Aorta (tissue), 5 donors: ENCODE data around the gene EXPH5. TPM values are rescaled to one million over a fixed set of nuclear protein-coding genes. Genes with fewer than 3 reads are reported as not detected.

Experiments used
- ATAC-seq: fragments of 200-7000 bp; cut with Tn5 transposase; one replicate; pipeline ENCODE4 v1.9.1; 2022; ENCODE audit warnings: moderate library complexity; ENCODE audit not compliant: low FRiP score
- DNase-seq, 2 donors: peaks; one replicate each; pipeline ENCODE4 v3.0.0-alpha.2; 2020
- H3K27ac ChIP-seq, 2 donors: one replicate each; pipeline ENCODE4 v1.5.1; 2013; ENCODE audit warnings: low read length in 2 of 2, mild to moderate bottlenecking in 2 of 2, moderate library complexity in 2 of 2, control low read depth in 1 of 2, inconsistent platforms in 1 of 2, low read depth in 1 of 2
- H3K27me3 ChIP-seq, 2 donors: one replicate each; pipeline ENCODE4 v1.6.1; 2013; ENCODE audit warnings: control low read depth in 1 of 2, low read length in 1 of 2, mild to moderate bottlenecking in 1 of 2, moderate library complexity in 1 of 2; ENCODE audit not compliant: insufficient read depth in 2 of 2, control insufficient read depth in 1 of 2
- H3K36me3 ChIP-seq, 2 donors: one replicate each; pipeline ENCODE4 v1.6.1; 2013; ENCODE audit warnings: control low read depth in 1 of 2, low read length in 1 of 2, mild to moderate bottlenecking in 1 of 2; ENCODE audit not compliant: insufficient read depth in 2 of 2, control insufficient read depth in 1 of 2
- H3K4me1 ChIP-seq, 2 donors: one replicate each; pipeline ENCODE4 v1.6.1; 2013; ENCODE audit warnings: low read length in 2 of 2, control low read depth in 1 of 2, mild to moderate bottlenecking in 1 of 2, moderate library complexity in 1 of 2; ENCODE audit not compliant: insufficient read depth in 2 of 2, control insufficient read depth in 1 of 2
- H3K4me3 ChIP-seq, 2 donors: one replicate each; pipeline ENCODE4 v1.5.1; 2013; ENCODE audit warnings: low read length in 2 of 2, control low read depth in 1 of 2, mild to moderate bottlenecking in 1 of 2
- H3K9me3 ChIP-seq: one replicate; pipeline ENCODE4 v1.6.1; 2013; ENCODE audit warnings: mild to moderate bottlenecking, low read length; ENCODE audit not compliant: control insufficient read depth
- WGBS, 2 donors: extraction: QIAGEN DNeasy Blood & Tissue Kit; methylation state at CpG; one replicate each; pipeline ENCODE4 v1.1.7; 2013; 5-methylcytosine and 5-hydroxymethylcytosine counted together
- intact Hi-C, 2 donors: fragments of 100-400 bp; cut with DNase I; formaldehyde crosslinking; loops; one replicate each; pipeline versions ENCODE4 v1.14.2 to v1.15.0; 2022
- polyA plus RNA-seq, 2 donors: library from polyadenylated mRNA; stranded (reverse); fragments of 200-250 nt; gene quantifications; one replicate each; pipeline ENCODE4 v1.2.3, GENCODE V29; 2013
- total RNA-seq, 2 donors: library from RNA; stranded (reverse); fragmentation: NEBNext Ultra II Directional; extraction: Animal tissue kit (Norgen Biotek cat#: 25700); gene quantifications; one replicate each; pipeline ENCODE4 v1.2.1, GENCODE V29; 2021
- donor health status: healthy with polysubstance abuse.
- donor health status: Bipolar disorder and iron deficiency.
- donor health status: DM: no; HTN: no; CAD: no.
- donor health status: DM: no; HTN: no; CAD: no.
- donor health status: DM: yes; HTN: yes; CAD: no.

Gene EXPH5
- total and polyA plus RNA-seq, 4 donors = 0.13 to 4.5 (median 1.2) TPM

GRCh38 chr11:108580043-108580442 lies 13.5 kb downstream of the EXPH5 start:
- DNase-seq = no peak
- intact Hi-C loops = no loop called here
- no peaks in the 10 kb centered on the region for H3K36me3 ChIP-seq
- no peak overlapping the region for H3K4me3 ChIP-seq
- H3K4me1 ChIP-seq = no peaks in the 10 kb centered on the region
- no peaks in the 10 kb centered on the region for H3K9me3 ChIP-seq
- no peaks in the 10 kb centered on the region for H3K27me3 ChIP-seq
- ATAC-seq = no peak
- H3K27ac ChIP-seq = no peak overlapping the region

- intact Hi-C loops = no loop called here
- H3K4me3 ChIP-seq = no peak overlapping the region
- no peaks in the 10 kb centered on the region for H3K4me1 ChIP-seq
- ATAC-seq (no peak), DNase-seq (no peak)
- WGBS, 2 donors = 32 to 39% methylated on average over 1 of the region's 1 CpG
- no peaks in the 10 kb centered on the region for H3K27me3 ChIP-seq
- no peaks in the 10 kb centered on the region for H3K36me3 ChIP-seq
- no peak overlapping the region for H3K27ac ChIP-seq
- no peaks in the 10 kb centered on the region for H3K9me3 ChIP-seq
Observed at GRCh38 chr11:108576523-108576922, 17.0 kb downstream of the EXPH5 start.

- DNase-seq (no peak), ATAC-seq (no peak)
- Histone ChIP-seq H3K4me1 (no peaks in the 10 kb centered on the region), H3K4me3 (no peak overlapping the region), H3K27ac (no peak overlapping the region), H3K27me3 (no peaks in the 10 kb centered on the region), H3K9me3 (no peaks in the 10 kb centered on the region), H3K36me3 (no peaks in the 10 kb centered on the region)
- WGBS, 2 donors = 90 to 93% methylated on average over 4 of the region's 4 CpGs
- intact Hi-C loops = no loop called here
Observed at GRCh38 chr11:108574675-108575074, 18.9 kb downstream of the EXPH5 start.

- no peak overlapping the region for H3K27ac ChIP-seq
- intact Hi-C loops = no loop called here
- H3K9me3 ChIP-seq = no peaks in the 10 kb centered on the region
- 83 to 84% methylated on average over 2 of the region's 2 CpGs for WGBS, 2 donors
- no peaks in the 10 kb centered on the region for H3K27me3 ChIP-seq
- H3K36me3 ChIP-seq = peaks cover 0 to 1% of the 10 kb centered on the region in 2 donors
- no peak overlapping the region for H3K4me3 ChIP-seq
- ATAC-seq = no peak
- no peak for DNase-seq
- H3K4me1 ChIP-seq = no peaks in the 10 kb centered on the region
Observed at GRCh38 chr11:108571001-108571400, 22.6 kb downstream of the EXPH5 start.

GRCh38 chr11:108569896-108570295 lies 23.7 kb downstream of the EXPH5 start:
- intact Hi-C loops = no loop called here
- ATAC-seq = no peak
- no peak for DNase-seq

GRCh38 chr11:108568195-108568858 lies 25.2 kb downstream of the EXPH5 start:
- Histone ChIP-seq H3K9me3 (no peaks in the 10 kb centered on the region), H3K4me3 (no peak overlapping the region), H3K27me3 (no peaks in the 10 kb centered on the region), H3K4me1 (no peaks in the 10 kb centered on the region), H3K36me3 (peaks cover 0 to 1% of the 10 kb centered on the region in 2 donors), H3K27ac (no peak overlapping the region)
- ATAC-seq (no peak), DNase-seq (no peak)
- 43 to 49% methylated on average over 11 of the region's 11 CpGs for WGBS, 2 donors
- intact Hi-C loops = no loop called here

More at GRCh38 chr11:108569896-108570295, 23.7 kb downstream of the EXPH5 start:
- H3K4me3 ChIP-seq = no peak overlapping the region
- no peaks in the 10 kb centered on the region for H3K4me1 ChIP-seq
- no peaks in the 10 kb centered on the region for H3K9me3 ChIP-seq
- H3K27ac ChIP-seq = no peak overlapping the region
- 96 to 99% methylated on average over 1 of the region's 1 CpG for WGBS, 2 donors
- peaks cover 0 to 1% of the 10 kb centered on the region in 2 donors for H3K36me3 ChIP-seq
- H3K27me3 ChIP-seq = no peaks in the 10 kb centered on the region

GRCh38 chr11:108565653-108566052 lies 27.9 kb downstream of the EXPH5 start:
- H3K27ac ChIP-seq = no peak overlapping the region
- intact Hi-C loops = no loop called here
- no peak for ATAC-seq

GRCh38 chr11:108562746-108563581 lies 30.6 kb downstream of the EXPH5 start:
- intact Hi-C loops = no loop called here
- Histone ChIP-seq H3K9me3 (no peaks in the 10 kb centered on the region), H3K27me3 (no peaks in the 10 kb centered on the region), H3K36me3 (no peaks in the 10 kb centered on the region), H3K4me3 (no peak overlapping the region), H3K4me1 (peaks cover 2 to 6% of the 10 kb centered on the region in 2 donors), H3K27ac (no peak overlapping the region)
- no peak for ATAC-seq
- no peak for DNase-seq
- 72 to 82% methylated on average over 5 of the region's 5 CpGs for WGBS, 2 donors

More at GRCh38 chr11:108565653-108566052, 27.9 kb downstream of the EXPH5 start:
- H3K27me3 ChIP-seq = no peaks in the 10 kb centered on the region
- peaks cover 0 to 5% of the 10 kb centered on the region in 2 donors for H3K4me1 ChIP-seq
- peaks cover 0 to 1% of the 10 kb centered on the region in 2 donors for H3K36me3 ChIP-seq
- no peak for DNase-seq
- no peaks in the 10 kb centered on the region for H3K9me3 ChIP-seq
- H3K4me3 ChIP-seq = no peak overlapping the region
- 29 to 37% methylated on average over 3 of the region's 3 CpGs for WGBS, 2 donors
